Activated CD8-positive, alpha-beta memory T cell treated with anti-CD3 and anti-CD28 coated beads, Interleukin-2, amount 10 ng/mL, durations not matched to agents 7 days and 5 days (primary cell): ENCODE results near the gene NREP. TPM values are rescaled to one million over a fixed set of nuclear protein-coding genes. Genes with fewer than 3 reads are reported as not detected.
"Not testable (repeated sequence)": the region's sequence is repeated elsewhere in the genome, so short reads cannot be mapped to it uniquely, and the experiment has no call there.

Source experiments
- ATAC-seq: fragments of 150-1000 bp; cut with Tn5 transposase; one replicate; pipeline ENCODE4 v1.10.0; 2021; ENCODE audit warnings: moderate library complexity
- CTCF ChIA-PET: fragments of 350-600 bp; sonication (Branson Sonifier 250); formaldehyde crosslinking; loops from one replicate; lab custom pipeline; 2021; ENCODE audit warnings: antibody characterized with exemption; lab: Charles Lee
- DNase-seq: peaks from one replicate; pipeline ENCODE4 v3.0.0-alpha.2; 2020
- H3K27ac Mint-ChIP-seq: one replicate; pipeline ENCODE4 v1.8.0; 2021; ENCODE audit warnings: mild to moderate bottlenecking, mixed read lengths
- H3K27me3 Mint-ChIP-seq: one replicate; pipeline ENCODE4 v1.8.0; 2021; ENCODE audit warnings: mixed read lengths
- H3K36me3 Mint-ChIP-seq: one replicate; pipeline ENCODE4 v1.8.0; 2021; ENCODE audit warnings: mild to moderate bottlenecking, mixed read lengths
- H3K4me1 Mint-ChIP-seq: one replicate; pipeline ENCODE4 v1.8.0; 2021; ENCODE audit warnings: mixed read lengths
- H3K4me3 Mint-ChIP-seq: one replicate; pipeline ENCODE4 v1.8.0; 2021; ENCODE audit warnings: mild to moderate bottlenecking, moderate library complexity, mixed read lengths
- H3K9me3 Mint-ChIP-seq: one replicate; pipeline ENCODE4 v1.8.0; 2022; ENCODE audit warnings: low read depth, mixed read lengths
- total RNA-seq, 2 experiments: library from RNA; stranded (reverse); gene quantifications; one replicate each; pipeline ENCODE4 v1.2.3, GENCODE V29; 2021

Gene NREP
- total RNA-seq, 2 experiments from 2014 or later, result 5.4 to 7.0 TPM

DNA sequence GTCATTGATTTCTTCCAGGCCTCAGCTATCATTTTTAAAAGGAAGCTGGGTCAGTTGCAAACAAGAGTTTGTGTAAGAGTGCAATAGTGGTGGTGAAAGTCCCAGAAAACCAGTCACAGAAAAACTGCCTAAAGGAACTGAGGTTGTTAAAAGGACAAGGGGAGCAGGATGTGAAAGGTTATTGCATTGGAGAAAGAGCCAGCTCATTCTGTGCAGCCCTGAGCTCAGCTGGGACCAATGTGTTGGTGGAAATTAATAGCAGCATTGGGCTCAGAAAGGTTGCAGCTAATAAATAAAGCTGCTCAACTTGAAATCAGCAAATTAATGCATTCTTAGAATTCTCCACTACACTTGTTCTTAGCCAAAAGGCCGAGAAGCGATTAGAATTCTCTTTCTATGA is 34.9 kb downstream of the NREP start:
- CTCF ChIA-PET, result no interaction called here

GRCh38 chr5:111720333-111720890 is 36.6 kb downstream of the NREP start:
- Mint-ChIP-seq H3K36me3 (no peaks in the 10 kb centered on the region), H3K4me1 (no peaks in the 10 kb centered on the region), H3K9me3 (no peaks in the 10 kb centered on the region), H3K4me3 (no peak overlapping the region), H3K27ac (no peak overlapping the region), H3K27me3 (peaks cover 2% of the 10 kb centered on the region)
- CTCF ChIA-PET, result no interaction called here
- DNase-seq (no peak), ATAC-seq (no peak)

More for the DNA sequence above, 34.9 kb downstream of the NREP start:
- Mint-ChIP-seq H3K27me3 (no peaks in the 10 kb centered on the region), H3K36me3 (no peaks in the 10 kb centered on the region), H3K4me3 (no peak overlapping the region), H3K9me3 (no peaks in the 10 kb centered on the region), H3K27ac (no peak overlapping the region), H3K4me1 (no peaks in the 10 kb centered on the region)
- ATAC-seq (no peak), DNase-seq (no peak)

DNA sequence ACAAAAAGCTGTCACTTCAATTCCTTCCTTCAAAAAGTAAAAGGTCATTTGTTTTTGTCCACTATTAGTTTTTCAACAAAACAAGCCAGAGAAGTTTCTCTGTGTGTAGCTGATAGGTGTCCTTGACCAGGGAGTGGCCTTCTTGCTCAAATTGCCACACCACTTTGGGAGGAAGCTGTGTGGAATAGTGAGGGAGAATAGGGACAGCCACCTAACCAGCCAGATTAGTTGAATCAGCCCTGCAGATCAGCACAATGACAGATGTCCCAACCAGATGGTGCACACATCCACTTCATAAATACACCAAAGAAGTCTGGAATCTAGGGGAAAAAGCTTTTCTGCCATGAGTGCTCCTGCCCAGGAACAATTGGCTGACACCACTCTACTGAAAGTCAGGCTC is 37.2 kb downstream of the NREP start:
- Mint-ChIP-seq H3K27me3 (peaks cover 3% of the 10 kb centered on the region), H3K36me3 (no peaks in the 10 kb centered on the region), H3K9me3 (no peaks in the 10 kb centered on the region), H3K27ac (no peak overlapping the region), H3K4me1 (no peaks in the 10 kb centered on the region), H3K4me3 (no peak overlapping the region)
- ATAC-seq (no peak), DNase-seq (no peak)
- CTCF ChIA-PET, result no interaction called here

- ATAC-seq, H3K9me3 Mint-ChIP-seq: not testable (repeated sequence)
Measured at GRCh38 chr5:111716789-111717188, 40.2 kb downstream of the NREP start.

GRCh38 chr5:111707630-111708164 is 49.3 kb downstream of the NREP start:
- Mint-ChIP-seq H3K9me3 (no peaks in the 10 kb centered on the region), H3K27ac (no peak overlapping the region), H3K36me3 (no peaks in the 10 kb centered on the region), H3K4me1 (peaks cover 9% of the 10 kb centered on the region), H3K4me3 (no peak overlapping the region), H3K27me3 (peaks cover 4% of the 10 kb centered on the region)
- ATAC-seq, result no peak
- DNase-seq, result no peak
- CTCF ChIA-PET, result no interaction called here

More at GRCh38 chr5:111716789-111717188, 40.2 kb downstream of the NREP start:
- H3K27ac Mint-ChIP-seq, H3K4me1 Mint-ChIP-seq, CTCF ChIA-PET, H3K27me3 Mint-ChIP-seq, H3K4me3 Mint-ChIP-seq, H3K36me3 Mint-ChIP-seq, DNase-seq: not testable (repeated sequence)

DNA sequence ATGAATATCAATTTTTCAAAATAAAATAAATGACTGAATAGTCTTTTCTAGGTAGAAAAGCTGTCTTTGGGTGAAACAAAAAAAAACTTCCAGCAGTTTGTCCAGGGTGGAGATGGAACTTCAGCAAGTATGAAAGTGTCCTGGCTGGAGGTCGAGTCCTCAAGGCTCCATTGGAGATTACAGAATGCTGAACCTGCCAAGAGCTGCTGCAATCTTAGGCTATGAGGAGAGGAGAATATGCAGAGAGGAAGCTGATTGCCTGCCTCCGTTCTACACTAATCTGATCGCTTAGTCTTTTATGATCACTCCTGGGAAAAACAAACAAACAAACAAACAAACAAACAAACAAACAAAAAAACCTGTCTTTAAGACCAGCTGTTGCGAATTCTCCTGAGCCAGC is 50.6 kb downstream of the NREP start:
- no peak overlapping the region for H3K27ac Mint-ChIP-seq
- ATAC-seq (no peak), DNase-seq (no peak)
- peaks cover 9% of the 10 kb centered on the region for H3K4me1 Mint-ChIP-seq
- H3K36me3 Mint-ChIP-seq, result no peaks in the 10 kb centered on the region
- H3K27me3 Mint-ChIP-seq, result peaks cover 9% of the 10 kb centered on the region
- no peaks in the 10 kb centered on the region for H3K9me3 Mint-ChIP-seq
- no peak overlapping the region for H3K4me3 Mint-ChIP-seq
- CTCF ChIA-PET, result no interaction called here

DNA sequence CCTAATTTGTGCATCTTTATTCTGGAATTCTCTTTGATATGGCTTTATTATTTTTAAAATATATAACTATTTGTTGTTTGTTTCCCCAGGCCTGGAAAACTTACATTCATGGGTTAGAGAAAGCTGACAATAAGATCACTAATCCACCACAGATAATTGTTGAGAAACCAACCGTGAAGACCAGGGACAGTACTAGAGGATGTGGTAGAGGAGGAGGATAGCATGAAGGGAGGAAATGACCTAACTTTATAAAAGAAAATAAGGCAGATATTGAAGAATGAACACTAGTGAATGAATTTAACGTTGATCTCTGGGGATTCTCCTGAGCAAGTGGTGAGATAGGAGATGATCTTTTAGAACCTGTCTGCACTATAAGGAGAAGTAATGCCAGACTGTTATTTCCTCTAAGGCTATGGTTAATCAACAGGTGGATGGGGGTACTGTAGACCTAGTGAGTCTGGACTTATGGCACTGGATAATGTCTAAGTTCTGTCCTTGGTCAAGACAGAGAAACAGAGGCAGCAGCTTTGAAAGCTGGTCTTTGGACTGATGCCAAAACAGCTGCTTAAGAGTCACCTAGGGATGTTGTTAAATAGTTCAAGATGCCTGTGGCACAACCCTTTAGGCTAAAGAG is 52.4 kb downstream of the NREP start:
- Mint-ChIP-seq H3K4me1 (peaks cover 9% of the 10 kb centered on the region), H3K36me3 (no peaks in the 10 kb centered on the region), H3K4me3 (no peak overlapping the region), H3K9me3 (no peaks in the 10 kb centered on the region), H3K27ac (no peak overlapping the region), H3K27me3 (peaks cover 12% of the 10 kb centered on the region)
- CTCF ChIA-PET, result no interaction called here
- DNase-seq (no peak), ATAC-seq (no peak)

GRCh38 chr5:111703662-111704061 is 53.3 kb downstream of the NREP start:
- CTCF ChIA-PET, result no interaction called here
- DNase-seq (no peak), ATAC-seq (peak; percentile 61)
- Mint-ChIP-seq H3K9me3 (no peaks in the 10 kb centered on the region), H3K4me3 (peak overlapping the region; percentile 1), H3K4me1 (peaks cover 9% of the 10 kb centered on the region), H3K36me3 (no peaks in the 10 kb centered on the region), H3K27me3 (peaks cover 16% of the 10 kb centered on the region), H3K27ac (no peak overlapping the region)

- Mint-ChIP-seq H3K4me3 (no peak overlapping the region), H3K9me3 (no peaks in the 10 kb centered on the region), H3K27me3 (peaks cover 20% of the 10 kb centered on the region), H3K27ac (no peak overlapping the region), H3K36me3 (no peaks in the 10 kb centered on the region), H3K4me1 (peaks cover 9% of the 10 kb centered on the region)
- ATAC-seq (no peak), DNase-seq (no peak)
- CTCF ChIA-PET, result interaction anchor here (0.6 kb wide), 1 partner anchor 70 kb away, joined by 3 read pairs; no protein-coding TSS in a partner anchor
Measured at GRCh38 chr5:111699976-111700375, 57.0 kb downstream of the NREP start.

DNA sequence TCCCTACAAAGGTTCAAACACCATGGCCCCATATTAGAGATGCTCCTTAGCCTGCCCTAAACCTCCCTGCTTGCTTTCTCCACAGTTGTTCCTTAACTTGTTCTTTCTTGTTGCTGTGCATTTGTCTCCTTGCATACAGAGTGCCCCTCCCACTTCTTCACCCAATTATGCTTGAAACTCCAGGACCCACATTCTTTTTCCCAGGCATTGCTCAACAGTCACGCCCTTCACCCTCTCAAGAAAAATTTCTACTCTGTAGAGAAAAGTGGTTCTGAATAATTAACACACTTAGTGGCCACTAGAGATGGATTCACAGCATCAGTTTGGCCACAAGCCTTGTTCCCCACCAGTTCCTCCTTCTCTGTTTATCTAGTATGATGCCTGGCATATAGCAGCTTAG is 57.7 kb downstream of the NREP start:
- no peak overlapping the region for H3K4me3 Mint-ChIP-seq
- H3K27me3 Mint-ChIP-seq, result peaks cover 22% of the 10 kb centered on the region
- ATAC-seq (no peak), DNase-seq (no peak)
- no peaks in the 10 kb centered on the region for H3K36me3 Mint-ChIP-seq
- H3K9me3 Mint-ChIP-seq, result no peaks in the 10 kb centered on the region
- CTCF ChIA-PET, result interaction anchor here (0.6 kb wide), 1 partner anchor 71 kb away, joined by 3 read pairs; no protein-coding TSS in a partner anchor
- H3K27ac Mint-ChIP-seq, result no peak overlapping the region
- peaks cover 5% of the 10 kb centered on the region for H3K4me1 Mint-ChIP-seq

DNA sequence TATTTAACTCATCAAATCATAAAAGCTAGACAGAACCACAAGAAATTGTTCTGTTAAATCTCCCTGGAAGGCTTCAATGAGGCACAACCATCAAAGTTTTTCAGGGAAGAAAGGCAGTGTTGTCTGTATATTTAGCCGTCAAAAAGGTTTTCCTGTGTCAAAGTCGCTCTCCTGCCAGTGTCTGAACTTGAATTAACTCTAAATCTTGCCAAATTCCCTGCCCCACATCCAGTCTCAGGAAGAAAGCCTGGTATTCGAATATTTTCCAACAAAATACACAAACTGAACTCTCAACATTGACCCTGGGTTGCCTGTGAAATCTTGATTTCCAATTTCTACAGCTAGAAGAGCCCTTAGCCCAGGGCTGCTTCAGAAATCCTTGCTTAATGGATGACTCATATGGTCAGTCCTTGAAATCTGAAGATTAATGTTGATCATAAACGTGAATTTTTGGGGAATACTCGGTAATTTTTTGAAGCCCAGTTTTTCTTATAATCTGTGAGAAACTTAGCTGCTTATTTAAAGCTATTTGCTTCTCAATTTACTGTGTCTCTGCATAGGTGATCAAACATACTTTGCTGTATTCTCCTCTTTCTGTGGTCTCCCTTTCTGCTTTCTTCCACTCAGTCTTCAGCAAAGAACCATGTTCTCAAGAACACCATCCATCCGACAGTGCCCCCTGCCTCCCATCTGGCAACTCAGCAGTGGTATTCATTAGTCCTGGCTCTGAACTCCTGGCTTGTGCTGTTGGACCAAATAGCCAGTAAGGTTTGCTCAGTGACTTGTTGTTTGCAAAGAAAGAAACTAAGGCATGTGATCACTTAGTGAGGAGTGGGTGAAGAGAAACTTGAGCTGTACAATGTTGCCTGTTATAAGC is 58.9 kb downstream of the NREP start:
- Mint-ChIP-seq H3K4me3 (no peak overlapping the region), H3K36me3 (no peaks in the 10 kb centered on the region), H3K27ac (no peak overlapping the region), H3K4me1 (no peaks in the 10 kb centered on the region), H3K27me3 (peaks cover 23% of the 10 kb centered on the region), H3K9me3 (no peaks in the 10 kb centered on the region)
- CTCF ChIA-PET, result no interaction called here
- no peak for DNase-seq
- no peak for ATAC-seq

DNA sequence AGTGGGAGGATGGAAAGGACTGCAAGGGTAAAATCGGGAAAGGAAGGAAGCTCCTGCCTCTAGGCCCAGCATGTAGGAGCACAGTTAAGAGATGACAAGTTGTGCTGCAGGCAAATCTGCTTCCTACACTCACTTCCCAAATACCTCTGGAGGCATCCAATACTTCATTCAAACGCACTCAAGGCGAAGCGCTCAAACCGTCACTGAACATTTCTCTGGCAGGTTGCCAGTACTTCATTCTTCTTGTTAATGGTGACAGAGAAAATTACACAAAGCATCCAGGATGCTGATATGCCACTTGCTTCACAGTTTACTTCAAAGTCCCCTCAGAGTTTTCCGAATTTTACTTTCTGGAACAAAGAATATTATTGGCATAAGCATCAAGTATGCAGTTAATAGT is 59.8 kb downstream of the NREP start:
- no peaks in the 10 kb centered on the region for H3K4me1 Mint-ChIP-seq
- H3K27ac Mint-ChIP-seq, result no peak overlapping the region
- H3K4me3 Mint-ChIP-seq, result no peak overlapping the region
- peaks cover 27% of the 10 kb centered on the region for H3K27me3 Mint-ChIP-seq
- DNase-seq, result no peak
- no peaks in the 10 kb centered on the region for H3K9me3 Mint-ChIP-seq
- H3K36me3 Mint-ChIP-seq, result no peaks in the 10 kb centered on the region
- CTCF ChIA-PET, result no interaction called here
- no peak for ATAC-seq

DNA sequence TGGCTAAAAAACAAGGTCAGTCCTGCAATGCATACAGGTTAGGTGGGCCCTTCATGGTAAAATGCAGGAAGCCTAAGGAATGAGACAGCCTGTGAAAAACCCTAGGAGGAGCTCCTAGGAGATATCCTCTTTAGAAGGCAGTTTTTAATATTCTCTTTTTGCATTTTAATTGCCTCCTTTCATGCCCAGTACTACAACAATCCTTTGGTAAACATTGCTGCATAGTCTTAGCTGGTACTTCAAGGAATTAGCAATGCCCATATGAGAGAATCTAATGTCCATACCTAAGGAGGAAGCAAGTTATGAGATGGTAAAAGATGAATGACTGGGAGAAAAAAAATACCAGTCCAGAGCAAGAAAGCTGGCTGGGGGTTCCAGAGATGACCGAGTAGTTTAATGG is 61.0 kb downstream of the NREP start:
- Mint-ChIP-seq H3K9me3 (no peaks in the 10 kb centered on the region), H3K4me1 (no peaks in the 10 kb centered on the region), H3K27me3 (peaks cover 21% of the 10 kb centered on the region), H3K36me3 (no peaks in the 10 kb centered on the region), H3K27ac (no peak overlapping the region), H3K4me3 (no peak overlapping the region)
- DNase-seq, result no peak
- no peak for ATAC-seq
- CTCF ChIA-PET, result no interaction called here
